Inflammatory macrophage (primary cell): ENCODE data around the gene SORCS2.
"Not testable (repeated sequence)": the region's sequence is repeated elsewhere in the genome, so short reads cannot be mapped to it uniquely, and the experiment has no call there.

Experiments
- DNase-seq, 2 donors: peaks; one replicate each; pipeline ENCODE4 v3.0.0-alpha.2; 2020 to 2022

SORCS2 gene

DNA sequence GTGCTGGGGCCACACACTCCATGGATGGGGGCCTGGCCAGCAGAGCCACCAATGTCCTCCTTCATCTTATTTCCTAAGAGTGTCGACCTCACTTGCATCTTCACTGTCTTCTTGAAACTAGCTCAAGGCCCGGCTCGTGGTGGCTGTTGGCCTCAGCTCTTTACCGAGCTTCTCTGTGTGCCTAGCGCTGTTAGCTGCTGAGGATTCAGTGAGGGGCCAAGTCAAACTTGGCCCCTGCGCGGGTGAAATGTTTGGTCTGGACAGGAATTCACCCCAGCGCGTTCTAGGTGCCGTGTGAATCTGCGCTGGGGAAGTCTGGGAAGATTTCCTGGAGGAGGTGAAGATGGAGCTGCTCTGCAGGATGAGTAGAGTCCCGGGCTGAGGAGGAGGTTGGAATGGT lies 8.5 kb downstream of the SORCS2 start:
- DNase-seq = no peak

DNA sequence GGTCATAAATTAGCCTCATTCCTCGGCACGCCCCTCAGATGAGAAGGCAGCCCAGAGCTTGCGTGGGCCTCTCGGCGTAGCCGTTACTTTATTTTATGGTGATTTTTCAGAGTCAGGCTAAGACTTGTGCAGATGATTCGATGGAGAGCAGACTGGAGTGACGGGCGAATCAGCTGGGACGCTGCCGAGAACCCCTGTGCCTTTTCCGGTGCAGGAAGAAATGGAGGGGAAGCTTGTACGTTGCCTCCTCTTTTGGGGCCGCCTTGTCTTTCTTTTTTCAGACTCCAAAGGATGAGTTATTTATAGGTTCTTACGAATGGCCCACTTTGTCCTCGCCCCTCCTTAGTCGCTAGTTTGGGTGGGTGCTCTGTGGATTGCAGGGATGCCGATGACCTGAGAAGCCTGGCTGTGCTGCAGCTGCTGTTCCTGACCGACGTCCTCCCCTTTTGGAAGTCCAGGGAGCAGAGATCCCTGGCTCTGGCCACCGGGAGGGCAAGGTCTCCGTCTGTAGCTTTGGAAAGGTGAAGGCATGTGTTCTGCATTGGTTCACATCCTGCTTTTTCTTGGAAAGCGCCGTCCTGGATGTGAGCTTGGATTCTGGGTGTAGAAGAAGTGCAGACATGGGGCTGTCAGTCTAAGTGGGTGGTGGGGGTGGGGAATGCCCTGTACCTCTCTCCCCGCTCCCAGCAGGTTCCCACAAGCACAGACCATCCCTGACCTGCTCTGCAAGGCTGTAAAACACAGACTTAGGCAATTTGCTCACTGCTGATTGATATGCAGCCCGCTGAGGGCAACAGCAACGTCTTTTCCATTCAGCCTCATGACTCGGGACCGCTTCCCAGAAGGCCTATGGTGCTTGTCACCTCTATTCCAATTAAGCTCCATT lies 9.3 kb downstream of the SORCS2 start:
- no peak for DNase-seq

DNA sequence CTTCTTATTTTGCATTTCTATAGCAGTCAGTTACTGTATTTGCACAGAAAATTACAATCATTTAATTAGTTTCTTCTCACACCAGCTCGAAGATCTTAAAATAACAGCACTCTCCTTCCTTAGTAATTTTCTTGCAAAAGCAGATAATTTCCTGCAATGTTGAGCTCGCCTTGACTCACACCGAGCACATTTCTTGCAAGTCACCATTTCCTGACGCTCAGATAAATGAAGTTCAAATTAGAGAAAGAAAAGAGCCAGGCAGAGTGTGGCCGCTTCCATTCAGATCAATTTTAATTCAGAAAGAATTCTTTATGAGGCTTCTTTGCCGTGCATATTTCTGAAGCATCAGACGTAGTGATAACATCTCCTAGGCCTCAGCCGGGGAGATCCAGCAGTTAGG lies 10.1 kb downstream of the SORCS2 start:
- no peak for DNase-seq

DNA sequence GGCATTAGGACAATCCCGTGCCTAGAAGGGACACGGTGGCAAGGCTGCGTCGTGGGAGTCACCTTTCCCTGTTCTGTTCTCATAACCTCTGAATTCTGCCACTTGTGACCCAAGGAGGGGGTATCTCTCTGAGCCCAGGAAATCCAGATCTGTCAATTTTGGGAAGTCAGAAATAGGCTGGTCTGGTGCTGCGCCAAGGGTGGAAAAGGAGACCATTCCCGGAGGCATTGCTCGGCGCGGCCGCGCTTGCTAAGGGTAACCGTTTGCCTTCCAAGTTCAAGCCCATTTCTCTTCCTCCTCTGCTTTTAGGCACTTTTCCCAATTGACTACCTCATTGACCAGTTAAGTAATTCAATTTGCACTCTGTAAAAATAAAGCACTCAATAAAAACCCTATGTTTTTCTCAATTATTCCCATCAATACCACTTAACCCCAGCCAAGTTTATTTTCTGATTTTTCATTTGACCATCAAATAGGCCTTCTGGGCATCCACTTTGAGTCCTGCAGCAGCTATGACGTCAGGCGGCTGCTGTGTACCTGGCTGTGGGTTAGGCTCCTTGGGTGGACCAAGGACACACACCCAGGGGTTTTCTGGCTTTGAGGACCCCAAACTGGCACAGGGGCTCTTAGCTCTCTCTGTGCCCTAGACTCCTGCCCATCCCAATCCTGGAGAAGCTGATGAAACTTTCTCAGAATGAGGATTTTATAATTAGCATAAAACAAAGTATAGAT lies 12.5 kb downstream of the SORCS2 start:
- no peak for DNase-seq

DNA sequence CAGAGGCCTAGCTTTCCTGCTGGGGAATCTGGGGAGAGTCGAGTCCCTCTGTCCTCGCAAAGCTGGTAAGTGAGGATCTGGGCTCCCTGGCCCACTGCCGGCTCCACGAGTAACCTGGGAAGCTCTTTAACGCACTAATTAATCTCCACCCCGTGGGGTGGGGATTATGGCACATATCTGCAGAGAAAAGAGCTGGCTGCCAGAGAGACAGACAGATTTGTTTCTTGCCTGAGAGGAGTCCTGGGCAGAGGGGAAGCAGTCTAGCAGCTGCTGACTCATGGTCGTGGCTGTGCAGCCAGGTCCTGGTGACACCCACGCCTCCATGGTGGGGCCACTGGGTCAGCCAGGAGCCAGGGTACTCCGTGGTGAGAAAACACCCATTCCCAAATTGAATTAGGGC lies 14.0 kb downstream of the SORCS2 start:
- DNase-seq = peak in 1 of 2 donors; percentile 1

DNA sequence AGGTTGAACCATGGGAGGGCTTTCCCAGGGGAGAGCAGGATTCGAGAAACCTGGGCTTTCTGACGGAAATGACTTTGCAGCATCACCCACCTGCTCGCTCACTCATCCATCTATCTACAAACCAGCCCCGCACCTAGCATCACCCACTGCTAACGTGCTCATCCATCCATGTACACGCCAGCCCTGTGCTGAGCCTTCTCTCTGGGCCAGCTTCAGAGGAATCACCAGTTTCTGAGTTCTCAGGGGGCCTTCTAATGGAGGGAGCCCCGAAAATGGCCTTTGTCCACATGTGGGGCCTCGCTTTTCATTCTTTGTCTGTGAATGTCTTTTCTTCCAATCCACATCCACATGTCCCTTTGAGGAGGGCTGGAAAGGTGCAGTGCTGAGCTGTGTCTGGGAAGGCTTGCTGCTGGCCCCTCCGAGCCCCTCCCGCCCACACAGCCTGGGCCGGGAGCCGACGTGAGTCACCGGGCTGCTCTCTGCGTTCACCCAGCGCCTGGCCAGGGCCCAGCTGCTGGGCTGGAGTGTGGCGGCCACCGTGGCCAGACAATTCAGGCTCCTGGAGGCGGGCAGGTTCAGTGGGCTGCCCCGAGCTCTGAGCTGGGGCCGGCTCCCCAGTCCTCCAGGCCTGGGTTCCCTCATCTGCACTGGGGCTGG lies 14.7 kb downstream of the SORCS2 start:
- no peak for DNase-seq

DNA sequence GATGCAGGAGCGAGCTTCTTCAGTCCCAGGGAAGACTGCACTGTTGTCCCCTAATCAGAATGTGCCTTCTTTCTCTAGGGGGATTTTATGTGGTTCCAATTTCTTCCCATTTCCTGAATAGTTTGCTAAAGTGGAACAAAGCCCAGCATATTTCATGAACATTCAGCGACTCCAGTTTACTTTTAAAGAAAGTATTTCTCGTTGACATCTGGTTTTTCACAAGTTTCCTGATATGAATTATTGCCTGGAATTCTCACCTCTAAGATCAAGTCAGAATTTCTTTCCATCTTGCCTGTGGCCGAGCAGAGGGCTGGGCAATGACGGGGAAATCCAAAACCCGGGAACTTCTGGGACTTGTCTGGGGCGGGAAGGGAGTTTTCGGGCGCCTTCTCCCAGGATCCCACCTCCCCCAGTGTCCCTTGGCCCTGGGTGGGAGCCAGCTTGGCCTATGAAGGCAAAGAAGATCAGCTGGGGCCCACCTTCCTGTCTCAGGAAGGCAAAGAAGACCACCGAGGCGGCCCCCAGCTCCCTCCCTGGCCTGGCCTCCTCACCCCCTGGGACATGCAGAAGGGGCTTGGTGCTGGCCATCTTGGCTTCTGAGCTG lies 15.4 kb downstream of the SORCS2 start:
- DNase-seq = no peak

DNA sequence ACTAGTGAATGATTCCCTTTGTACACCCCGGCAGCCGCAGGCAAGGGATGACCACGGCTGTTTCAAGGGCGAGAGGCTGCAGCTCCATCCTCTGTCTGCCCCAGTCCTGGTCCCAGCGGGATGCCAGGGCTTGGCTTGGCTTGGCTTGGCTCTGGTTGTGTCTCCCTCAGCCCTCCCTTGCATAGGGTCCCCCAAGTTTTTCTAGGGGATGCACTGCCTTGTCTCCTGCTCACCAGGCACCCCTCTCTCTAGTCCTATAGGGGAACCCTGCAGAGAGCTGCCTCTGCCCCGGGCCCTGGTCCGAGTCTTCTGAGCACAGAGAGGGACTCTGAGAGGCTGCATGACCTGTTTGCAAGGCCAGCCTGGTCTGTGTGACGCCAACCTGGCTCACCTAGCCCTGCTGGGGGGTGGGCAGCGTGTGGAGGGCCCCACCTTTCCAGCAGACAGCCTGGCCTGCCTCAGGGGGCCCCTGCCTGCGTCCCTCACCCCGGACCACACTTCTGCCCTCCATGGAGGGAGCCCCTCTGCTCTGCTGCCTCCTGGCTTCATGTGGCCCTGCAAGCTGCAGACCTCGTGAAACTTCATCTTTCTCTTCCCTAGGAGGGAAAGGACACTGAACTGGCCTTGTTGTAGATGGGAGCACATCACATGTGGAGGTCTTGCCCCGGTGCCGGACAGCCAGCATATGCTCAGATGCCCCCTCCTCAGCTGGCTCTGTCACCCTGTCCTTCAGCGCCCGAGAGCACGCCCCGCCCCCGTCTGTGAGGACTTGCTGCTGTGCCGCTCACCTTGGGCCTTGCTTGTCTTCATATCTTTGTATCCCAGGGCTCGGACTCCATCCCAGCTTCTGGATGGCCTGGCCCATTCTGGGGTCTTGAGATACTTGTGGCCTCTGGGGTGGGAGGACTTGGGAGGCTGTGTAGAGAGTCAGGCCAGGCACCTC lies 16.4 kb downstream of the SORCS2 start:
- no peak for DNase-seq

DNA sequence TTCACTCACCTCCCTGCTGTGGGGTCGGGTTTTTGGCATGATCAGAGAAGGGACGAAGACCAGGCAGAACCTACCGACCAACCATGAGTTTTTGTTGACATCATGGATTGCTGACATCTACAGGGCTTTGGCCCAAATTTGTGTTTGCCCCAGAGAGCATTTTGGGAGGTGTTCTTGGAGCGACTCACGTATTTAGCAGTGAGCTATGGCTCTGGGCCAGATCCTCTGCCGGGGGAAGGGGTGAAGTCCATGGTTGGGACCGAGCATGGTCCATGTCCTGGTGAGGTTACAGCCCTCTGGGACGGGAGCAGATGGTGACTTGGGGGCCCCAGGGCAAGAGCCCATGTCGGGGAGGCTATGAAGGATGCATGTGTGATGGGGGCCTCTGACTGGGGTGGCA lies 17.4 kb downstream of the SORCS2 start:
- DNase-seq = no peak

DNA sequence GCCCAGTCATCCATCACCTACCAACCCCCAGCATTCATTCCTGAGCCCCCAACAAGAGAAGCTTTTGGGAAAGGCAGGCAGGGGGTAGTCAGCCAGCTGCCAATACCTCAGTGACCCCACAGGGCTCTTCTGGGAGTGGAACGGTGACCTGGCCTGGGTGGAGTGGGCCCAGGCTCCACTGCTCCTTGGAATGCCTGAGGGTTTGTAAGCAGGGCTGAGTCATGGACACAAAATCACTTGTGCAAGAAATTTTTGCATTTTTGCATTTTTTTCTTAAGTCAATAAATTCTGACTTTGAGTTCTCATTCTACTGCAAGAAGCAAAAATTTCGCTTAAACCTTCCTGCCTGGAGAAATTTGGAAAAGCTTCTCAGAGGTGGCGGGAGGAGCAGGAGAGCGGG lies 18.5 kb downstream of the SORCS2 start:
- no peak for DNase-seq

DNA sequence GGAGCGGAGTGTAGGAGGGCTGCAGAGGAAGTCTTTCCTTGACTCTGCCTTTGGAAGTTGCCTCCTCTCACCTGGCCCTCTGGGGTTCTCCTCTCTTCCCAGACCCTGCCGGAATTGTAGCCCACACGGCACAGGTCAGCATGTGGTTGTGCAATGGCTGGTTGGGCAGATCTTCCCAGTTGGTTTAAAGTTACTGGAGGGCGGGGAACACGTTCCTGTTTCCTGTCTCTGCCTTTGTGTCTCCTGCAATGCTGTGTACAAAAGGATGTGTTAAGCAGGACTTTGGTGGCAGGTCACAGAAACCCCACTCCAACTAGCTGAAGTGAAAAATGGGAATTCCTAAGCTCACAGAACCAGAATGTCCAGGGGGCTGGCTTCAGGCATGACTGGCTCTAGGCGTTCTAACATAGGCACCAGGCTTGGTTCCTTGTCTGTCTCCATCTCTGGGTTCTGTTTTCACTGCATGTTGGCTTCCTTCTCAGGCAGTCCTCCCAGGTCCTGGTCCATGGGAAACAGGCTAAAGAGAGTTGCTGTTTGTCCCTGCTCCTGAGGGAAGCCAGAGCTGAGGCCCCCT lies 19.9 kb downstream of the SORCS2 start:
- no peak for DNase-seq

DNA sequence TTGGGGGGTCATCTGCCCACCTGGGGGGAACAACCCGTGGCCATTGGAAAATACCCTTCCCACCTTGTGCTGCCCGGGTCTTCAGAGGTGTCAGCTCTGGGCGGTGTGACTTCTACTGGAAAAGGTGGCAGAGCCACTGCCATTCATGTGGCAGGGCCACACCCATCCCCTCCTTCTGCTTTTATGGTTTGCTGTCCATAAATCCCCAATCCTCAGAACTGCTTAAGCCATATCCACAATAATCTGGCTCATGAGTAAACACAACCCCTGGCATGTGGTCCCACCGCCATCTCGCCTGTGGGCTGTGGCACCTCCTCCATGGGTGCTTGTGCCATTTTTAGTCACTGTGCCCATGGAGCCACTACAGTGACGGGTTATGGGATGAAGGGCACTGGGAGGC lies 20.6 kb downstream of the SORCS2 start:
- no peak for DNase-seq

DNA sequence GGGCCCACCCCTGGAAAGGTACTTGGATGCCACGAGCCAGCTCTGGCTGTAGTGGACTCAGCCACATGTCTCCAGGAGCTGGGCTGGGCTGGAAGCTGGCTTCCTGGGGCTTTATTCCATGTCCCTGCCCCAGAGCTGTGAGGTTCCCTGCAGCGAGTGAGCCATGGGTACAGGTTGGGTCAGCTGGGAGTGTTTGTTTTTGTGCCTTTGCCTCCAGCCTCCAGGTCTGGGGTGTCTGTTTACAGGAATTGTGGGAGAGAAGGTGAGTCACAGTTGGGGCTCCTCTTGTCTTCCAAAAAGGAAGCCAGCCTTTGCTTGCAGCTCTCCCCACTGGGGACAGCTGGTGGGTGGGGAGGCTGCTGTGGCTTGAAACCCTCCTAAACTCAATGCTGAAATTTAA lies 21.5 kb downstream of the SORCS2 start:
- no peak for DNase-seq

DNA sequence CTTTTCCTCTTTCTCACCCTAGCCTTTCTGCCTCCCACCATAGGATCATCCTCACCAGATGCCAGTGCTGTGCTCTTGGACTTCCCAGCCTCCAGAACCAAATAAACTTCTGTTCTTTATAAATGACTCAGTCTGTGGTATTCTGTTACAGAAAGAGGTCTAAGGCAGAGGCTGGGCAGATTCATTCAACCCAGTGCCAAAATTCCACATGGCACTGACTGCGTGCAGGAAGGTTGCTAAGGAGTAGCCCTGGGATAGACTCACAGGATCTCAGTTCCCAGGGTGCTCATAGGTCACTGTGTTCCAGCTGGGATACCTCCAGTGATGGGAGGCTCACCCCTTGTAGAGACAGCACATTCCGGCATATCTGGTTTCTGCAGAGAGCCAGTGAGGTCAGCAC lies 22.0 kb downstream of the SORCS2 start:
- no peak for DNase-seq

DNA sequence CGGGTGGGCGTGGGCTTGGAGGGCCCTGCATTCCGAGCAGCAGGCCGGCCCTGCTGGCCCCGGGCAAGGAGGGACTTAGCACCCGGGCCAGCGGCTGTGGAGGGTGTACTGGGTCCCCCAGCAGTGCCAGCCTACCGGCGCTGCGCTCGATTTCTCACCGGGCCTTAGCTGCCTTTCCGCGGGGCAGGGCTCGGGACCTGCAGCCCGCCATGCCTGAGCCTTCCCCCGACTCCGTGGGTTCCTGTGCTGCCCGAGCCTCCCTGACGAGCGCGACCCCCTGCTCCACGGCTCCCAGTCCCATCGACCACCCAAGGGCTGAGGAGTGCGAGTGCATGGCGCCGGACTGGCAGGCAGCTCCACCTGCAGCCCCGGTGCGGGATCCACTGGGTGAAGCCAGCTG lies 22.8 kb downstream of the SORCS2 start:
- not testable (repeated sequence) for DNase-seq

DNA sequence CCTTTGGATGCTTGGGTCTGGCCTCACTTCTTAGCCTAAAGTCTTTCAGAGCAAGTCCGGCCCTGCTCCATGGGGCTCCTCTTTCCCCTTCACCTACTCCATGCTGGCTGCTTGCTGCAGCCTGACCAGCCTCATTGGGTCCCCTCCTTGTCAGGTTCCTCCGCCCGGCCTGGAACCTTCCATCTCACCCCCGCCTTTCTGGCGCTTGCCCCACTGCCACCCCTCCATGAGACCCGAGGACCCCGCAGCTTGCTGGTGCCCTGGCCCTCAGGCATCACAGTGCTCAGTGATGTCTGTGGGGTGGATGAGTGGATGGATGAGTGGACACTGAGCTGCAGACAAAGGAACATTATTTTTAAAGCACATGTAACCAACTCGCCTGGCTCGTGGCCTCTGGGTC lies 24.7 kb downstream of the SORCS2 start:
- no peak for DNase-seq

DNA sequence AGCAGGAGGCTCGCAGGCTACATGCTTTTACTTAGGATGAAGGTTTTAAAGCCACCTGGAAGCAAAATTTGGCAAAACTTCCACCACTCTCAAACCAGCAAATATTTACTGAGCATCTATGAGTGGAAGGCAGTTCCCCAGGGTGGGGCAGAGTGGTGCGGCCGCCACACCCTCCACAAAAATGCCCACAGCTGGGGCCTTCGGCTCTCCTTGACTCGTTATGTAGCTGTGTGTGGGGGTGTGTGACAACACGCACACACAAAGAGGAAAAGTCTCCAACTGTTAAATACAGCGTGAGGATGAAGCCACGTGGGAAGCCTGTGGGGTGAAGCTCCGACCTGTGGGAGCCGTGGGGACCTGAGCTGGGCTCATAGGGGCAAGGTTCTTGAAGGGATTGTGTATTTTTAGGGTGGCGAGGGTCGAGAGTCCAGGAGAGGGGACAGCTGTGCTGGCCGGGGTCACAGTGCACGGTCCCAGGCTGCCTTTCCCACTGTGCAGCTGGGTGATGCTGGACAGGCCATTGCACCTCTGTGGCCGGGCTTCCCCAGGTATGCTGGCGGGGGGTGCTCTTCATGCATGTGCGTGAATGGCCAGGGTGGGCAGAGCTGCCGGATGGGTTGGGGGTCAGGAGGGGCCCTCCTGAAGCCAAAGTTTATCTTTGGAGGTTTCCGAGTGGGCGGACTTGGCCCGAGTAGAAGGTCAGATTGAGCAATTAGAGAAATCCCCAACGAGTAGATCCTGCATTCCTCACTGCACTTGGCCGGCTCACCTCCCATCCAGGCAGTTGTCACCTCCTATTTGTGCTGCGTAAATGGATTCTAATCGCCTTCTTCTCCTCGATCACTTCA lies 25.4 kb downstream of the SORCS2 start:
- DNase-seq = no peak

DNA sequence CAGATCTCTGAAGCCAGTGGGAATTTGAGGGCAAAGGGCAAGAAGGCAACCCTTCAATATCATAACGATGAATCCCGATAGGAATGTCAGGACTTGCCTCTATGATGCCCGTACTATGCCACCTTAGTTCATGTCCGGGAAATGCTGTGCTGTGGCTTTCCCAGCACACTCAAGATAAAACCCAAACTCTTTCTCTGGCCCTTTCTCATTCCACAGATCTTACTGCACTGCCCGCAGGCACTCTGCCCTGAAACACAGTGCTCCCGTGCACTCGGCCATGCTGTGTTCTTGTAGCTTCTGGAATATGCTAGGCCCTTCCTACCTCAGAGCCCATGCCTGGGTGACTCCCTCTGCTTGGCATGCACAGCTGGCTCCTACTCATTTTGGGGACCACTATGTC lies 26.3 kb downstream of the SORCS2 start:
- DNase-seq = no peak

DNA sequence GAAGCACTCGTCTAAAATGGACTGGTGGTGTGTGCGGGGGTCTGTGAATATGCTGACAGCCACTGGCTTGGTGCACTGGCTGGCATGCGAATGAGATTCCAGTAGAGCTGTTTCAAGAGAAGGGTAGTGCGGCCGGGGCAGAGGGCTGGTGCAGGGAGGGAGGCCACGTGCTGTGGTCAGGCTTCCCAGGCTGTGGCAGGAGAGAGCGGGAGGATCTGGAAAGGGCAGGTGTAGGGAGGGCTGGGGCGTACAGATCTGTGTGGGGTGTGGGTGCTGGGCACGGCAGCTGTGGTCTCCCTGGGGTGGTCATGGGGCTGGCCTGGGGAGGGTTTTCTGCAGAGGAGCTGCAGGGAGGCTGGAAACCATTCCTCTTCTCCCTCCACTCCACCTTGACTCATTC lies 30.2 kb downstream of the SORCS2 start:
- no peak for DNase-seq

DNA sequence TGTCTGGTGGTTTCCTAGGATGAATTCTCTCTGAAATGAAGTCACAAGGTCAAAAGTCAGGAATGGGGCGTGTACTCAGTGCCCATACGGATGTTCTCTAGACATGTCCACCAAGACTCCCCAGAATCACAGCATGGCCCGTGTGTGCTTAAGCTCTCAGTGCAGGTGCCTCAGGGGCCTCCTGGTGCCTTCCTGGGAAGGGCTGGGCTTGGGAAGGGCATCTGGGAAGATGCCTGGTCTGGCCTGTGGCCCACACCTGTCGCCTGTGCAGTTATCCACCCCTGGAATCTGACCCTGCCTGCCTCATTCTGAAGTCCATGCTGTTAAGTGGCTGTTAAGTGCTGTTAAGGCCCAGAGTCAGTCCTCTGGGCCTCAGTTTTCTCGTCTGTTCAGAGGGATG lies 31.2 kb downstream of the SORCS2 start:
- no peak for DNase-seq

DNA sequence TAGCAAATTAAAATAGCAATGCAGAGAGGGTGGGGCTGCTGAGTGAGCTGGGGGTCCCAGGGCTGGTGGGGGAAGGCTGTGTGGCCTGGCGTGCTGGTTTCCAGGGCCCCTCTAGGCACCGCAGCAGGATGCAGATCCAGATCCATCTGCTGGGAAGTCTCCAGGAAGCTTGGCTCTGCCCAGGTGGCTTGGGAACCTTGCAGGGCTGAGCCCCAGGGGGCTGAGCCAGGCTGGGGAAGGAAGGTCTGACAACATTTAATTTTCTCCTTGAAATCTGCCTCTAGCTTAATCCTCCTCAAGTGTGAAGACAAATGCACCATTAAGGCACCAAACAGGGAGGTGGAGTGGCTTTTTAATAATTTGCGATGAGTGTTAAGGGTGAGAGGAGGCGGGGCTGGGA lies 31.7 kb downstream of the SORCS2 start:
- no peak for DNase-seq
